Measurements from ENCODE around the gene PADI2. TPM values are rescaled to one million over a fixed set of nuclear protein-coding genes. Genes with fewer than 3 reads are reported as not detected.

Gene PADI2
- total RNA-seq, 2 experiments from 2014 or later, result 0.08 TPM; not detected in 1

GRCh38 chr1:17020502-17020901 lies 98.7 kb downstream of the PADI2 start:
- Histone ChIP-seq H3K79me2 (ENCODE audit: insufficient read depth, low read depth, low read length) (no peaks in the 10 kb centered on the region), H2AFZ (ENCODE audit: low read length) (no peak overlapping the region), H3K4me1 (ENCODE audit: insufficient read depth, low read length, poor library complexity, severe bottlenecking) (no peaks in the 10 kb centered on the region), H4K20me1 (ENCODE audit: insufficient read depth, low read length) (no peaks in the 10 kb centered on the region), H3K27ac (ENCODE audit: low read depth, low read length, poor library complexity, severe bottlenecking) (no peak overlapping the region), H3K9me2 (ENCODE audit: insufficient read depth, low read length) (no peaks in the 10 kb centered on the region), H3K4me3 (ENCODE audit: low read depth, low read length, poor library complexity, severe bottlenecking) (no peak overlapping the region), H3K4me2 (ENCODE audit: low read length) (no peak overlapping the region), H3K36me3 (ENCODE audit: insufficient read depth, low read length) (peaks cover 78% of the 10 kb centered on the region), H3K9me3 (ENCODE audit: low read length) (no peaks in the 10 kb centered on the region)
- TF ChIP-seq CTCF (conservative IDR thresholded peaks at IDR 0.05; ENCODE audit: low read length) (no peak), EZH2phosphoT487 (IDR thresholded peaks at IDR 0.05; ENCODE audit: borderline replicate concordance, low read depth, low read length) (no peak)
- ChIA-PET POLR2A (no interaction called here), CTCF (ENCODE audit: unreplicated experiment) (no interaction called here)
- BruUV-seq (replicated peaks), result no TSS peak
- intact Hi-C loops (cut with micrococcal nuclease; ENCODE audit: unreplicated experiment), result no loop called here
- no peak for DNase-seq (ENCODE audit: low spot score)

GRCh38 chr1:17018849-17019248 lies 100.4 kb downstream of the PADI2 start:
- intact Hi-C loops (cut with micrococcal nuclease; ENCODE audit: unreplicated experiment), result no loop called here
- ChIA-PET CTCF (ENCODE audit: unreplicated experiment) (no interaction called here), POLR2A (no interaction called here)
- no TSS peak for BruUV-seq (replicated peaks)
- DNase-seq (ENCODE audit: low spot score), result no peak
- peaks cover 62% of the 10 kb centered on the region for H3K36me3 ChIP-seq (ENCODE audit: insufficient read depth, low read length)
- TF ChIP-seq EZH2phosphoT487 (IDR thresholded peaks at IDR 0.05; ENCODE audit: borderline replicate concordance, low read depth, low read length), result no peak
- TF ChIP-seq CTCF (conservative IDR thresholded peaks at IDR 0.05; ENCODE audit: low read length), result no peak
- H3K9me2 ChIP-seq (ENCODE audit: insufficient read depth, low read length), result no peaks in the 10 kb centered on the region
- no peak overlapping the region for H3K4me3 ChIP-seq (ENCODE audit: low read depth, low read length, poor library complexity, severe bottlenecking)
- no peaks in the 10 kb centered on the region for H3K79me2 ChIP-seq (ENCODE audit: insufficient read depth, low read depth, low read length)
- H2AFZ ChIP-seq (ENCODE audit: low read length), result no peak overlapping the region
- H3K4me1 ChIP-seq (ENCODE audit: insufficient read depth, low read length, poor library complexity, severe bottlenecking), result no peaks in the 10 kb centered on the region
- no peaks in the 10 kb centered on the region for H4K20me1 ChIP-seq (ENCODE audit: insufficient read depth, low read length)
- no peak overlapping the region for H3K4me2 ChIP-seq (ENCODE audit: low read length)
- H3K9me3 ChIP-seq (ENCODE audit: low read length), result no peaks in the 10 kb centered on the region
- no peak overlapping the region for H3K27ac ChIP-seq (ENCODE audit: low read depth, low read length, poor library complexity, severe bottlenecking)

- no peak overlapping the region for H3K4me3 ChIP-seq (ENCODE audit: low read depth, low read length, poor library complexity, severe bottlenecking)
- H3K36me3 ChIP-seq (ENCODE audit: insufficient read depth, low read length), result peaks cover 48% of the 10 kb centered on the region
- no peaks in the 10 kb centered on the region for H3K4me1 ChIP-seq (ENCODE audit: insufficient read depth, low read length, poor library complexity, severe bottlenecking)
- BruUV-seq (replicated peaks), result no TSS peak
- no peaks in the 10 kb centered on the region for H4K20me1 ChIP-seq (ENCODE audit: insufficient read depth, low read length)
- TF ChIP-seq CTCF (conservative IDR thresholded peaks at IDR 0.05; ENCODE audit: low read length) (no peak), EZH2phosphoT487 (IDR thresholded peaks at IDR 0.05; ENCODE audit: borderline replicate concordance, low read depth, low read length) (no peak)
- ChIA-PET POLR2A (interaction anchor here (0.5 to 0.6 kb wide), 2 partner anchors 425 to 1465 kb away, joined by 3 to 4 read pairs; no protein-coding TSS in a partner anchor), CTCF (ENCODE audit: unreplicated experiment) (interaction anchor here (0.6 kb wide), 1 partner anchor 15 kb away, joined by 3 read pairs; no protein-coding TSS in a partner anchor)
- no peak overlapping the region for H3K27ac ChIP-seq (ENCODE audit: low read depth, low read length, poor library complexity, severe bottlenecking)
- intact Hi-C loops (cut with micrococcal nuclease; ENCODE audit: unreplicated experiment), result no loop called here
- H3K4me2 ChIP-seq (ENCODE audit: low read length), result no peak overlapping the region
- no peaks in the 10 kb centered on the region for H3K9me2 ChIP-seq (ENCODE audit: insufficient read depth, low read length)
- no peaks in the 10 kb centered on the region for H3K9me3 ChIP-seq (ENCODE audit: low read length)
- DNase-seq (ENCODE audit: low spot score), result no peak
- no peaks in the 10 kb centered on the region for H3K79me2 ChIP-seq (ENCODE audit: insufficient read depth, low read depth, low read length)
- no peak overlapping the region for H2AFZ ChIP-seq (ENCODE audit: low read length)
These were observed 101.8 kb downstream of the PADI2 start for GRCh38 chr1:17017435-17017834.

Other genes with a start within 250 kb of the PADI2 start
- under 0.01 TPM in 2 replicates for gene RNU1-2, start 223.5 kb downstream of the PADI2 start, total RNA-seq (2014; rRNA removed; shearing (Covaris generic))
- 1,721 and 1,968 TPM in 2 replicates for gene RNU1-2, start 223.5 kb downstream of the PADI2 start, total RNA-seq (2022)
- 36.3 and 57.9 TPM in 2 replicates for gene CROCC, start 197.5 kb downstream of the PADI2 start, total RNA-seq (2014; rRNA removed; shearing (Covaris generic))
- gene CROCC, start 197.5 kb downstream of the PADI2 start, total RNA-seq (2022), result 54.0 and 54.1 TPM in 2 replicates
- not detected in 2 replicates for gene MFAP2, start 138.8 kb downstream of the PADI2 start, total RNA-seq (2014; rRNA removed; shearing (Covaris generic))
- gene MFAP2, start 138.8 kb downstream of the PADI2 start, total RNA-seq (2022), result not detected in 2 replicates
- 25.0 and 28.1 TPM in 2 replicates for gene ATP13A2, start 107.5 kb downstream of the PADI2 start, total RNA-seq (2014; rRNA removed; shearing (Covaris generic))
- 28.8 and 31.4 TPM in 2 replicates for gene ATP13A2, start 107.5 kb downstream of the PADI2 start, total RNA-seq (2022)
- 103 and 106 TPM in 2 replicates for gene SDHB, start 65.4 kb downstream of the PADI2 start, total RNA-seq (2014; rRNA removed; shearing (Covaris generic))
- gene SDHB, start 65.4 kb downstream of the PADI2 start, total RNA-seq (2022), result 98.4 and 105 TPM in 2 replicates
- gene PADI1, start 85.7 kb upstream of the PADI2 start, total RNA-seq (2014; rRNA removed; shearing (Covaris generic)), result not detected in 2 replicates
- not detected in 2 replicates for gene PADI1, start 85.7 kb upstream of the PADI2 start, total RNA-seq (2022)
- not detected in 2 replicates for gene PADI3, start 129.6 kb upstream of the PADI2 start, total RNA-seq (2014; rRNA removed; shearing (Covaris generic))
- gene PADI3, start 129.6 kb upstream of the PADI2 start, total RNA-seq (2022), result not detected in 2 replicates
- gene PADI4, start 188.7 kb upstream of the PADI2 start, total RNA-seq (2014; rRNA removed; shearing (Covaris generic)), result not detected in 2 replicates
- 0.19 TPM in 1 of 2 replicates, not detected in the other for gene PADI4, start 188.7 kb upstream of the PADI2 start, total RNA-seq (2022)

Data from OCI-LY7 (cell line).